AG04449 (cell line): ENCODE results near the gene GGT6.

Experiments
- CTCF ChIA-PET: fragments of 350-600 bp; formaldehyde crosslinking; extraction: SDS; loops from one replicate; lab custom pipeline; 2021; ENCODE audit warnings: antibody characterized with exemption; lab: Yijun Ruan, JAX
- POLR2A ChIA-PET: fragments of 400-600, 350-600 bp; formaldehyde crosslinking; extraction: SDS; loops from one replicate; lab custom pipeline; 2020; ENCODE audit warnings: antibody characterized with exemption, inconsistent platforms; lab: Yijun Ruan, JAX
- DNase-seq: peaks from one replicate; pipeline ENCODE4 v3.0.0-alpha.2; 2010; ENCODE audit warnings: low read depth, low spot score
- H3K4me3 ChIP-seq: 2 replicates; pipeline ENCODE4 v1.5.1; 2011; ENCODE audit warnings: low read depth, mild to moderate bottlenecking, control low read depth, low read length
- CTCF ChIP-seq: IDR thresholded peaks from one replicate; pipeline ENCODE4 v1.5.1; 2011; ENCODE audit warnings: mild to moderate bottlenecking, moderate library complexity, low read length, control low read depth, inconsistent platforms; ENCODE audit not compliant: insufficient read depth; ENCODE audit errors: missing control alignments

The GGT6 gene

DNA sequence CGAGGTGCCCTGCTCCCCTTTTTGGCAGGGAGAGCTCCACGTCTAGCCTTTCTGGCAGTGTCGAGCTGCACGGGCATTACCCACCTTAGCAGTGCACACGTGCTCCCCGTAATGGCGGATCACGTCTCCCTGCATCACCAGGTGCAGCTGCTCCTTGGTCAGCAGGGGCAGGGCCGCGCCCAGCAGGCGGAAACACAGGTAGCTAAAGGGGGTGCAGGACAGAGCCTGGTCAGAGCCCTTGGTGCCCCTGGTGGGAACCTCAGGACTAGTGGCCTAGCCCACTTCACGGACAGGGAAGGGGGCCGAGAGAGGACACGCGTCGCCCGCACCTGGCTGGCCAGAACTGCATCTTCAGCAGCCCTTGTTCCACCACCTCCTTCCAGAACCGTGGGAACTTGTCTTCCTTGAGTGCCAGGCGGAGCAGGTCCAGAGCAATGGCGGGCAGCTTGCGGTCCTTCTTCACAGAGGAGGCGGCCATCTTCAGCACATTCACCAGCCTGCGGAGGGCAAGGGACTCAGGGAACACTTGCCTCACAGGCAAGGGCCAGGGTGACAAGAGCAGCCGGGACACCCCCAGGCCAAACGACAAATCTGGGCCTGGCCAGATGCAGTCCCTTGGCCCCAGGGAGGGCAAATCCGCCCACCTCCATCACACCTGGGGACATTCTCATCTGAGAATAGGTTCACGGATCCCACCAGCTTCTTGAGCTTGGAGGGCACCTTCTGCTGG, 8.4 kb downstream of the GGT6 start:
- CTCF ChIA-PET = interaction anchor here (1.2 to 13.2 kb wide), 3 partner anchors 11 to 14 kb away, joined by 3 to 137 read pairs (median 5); no protein-coding TSS in a partner anchor
- no peak overlapping the region for H3K4me3 ChIP-seq
- POLR2A ChIA-PET = no interaction called here
- TF ChIP-seq CTCF = no peak
- DNase-seq = no peak

- H3K4me3 ChIP-seq = no peak overlapping the region
- ChIA-PET CTCF (interaction anchor here (1.9 to 13.2 kb wide), 2 partner anchors 12 to 15 kb away, joined by 5 to 137 read pairs; no protein-coding TSS in a partner anchor), POLR2A (no interaction called here)
- DNase-seq = no peak
- TF ChIP-seq CTCF = peak; percentile 10
These were observed 9.2 kb downstream of the GGT6 start for GRCh38 chr17:4551141-4551540.

GRCh38 chr17:4550534-4551039, 9.8 kb downstream of the GGT6 start:
- ChIA-PET POLR2A (no interaction called here), CTCF (interaction anchor here (0.7 to 13.2 kb wide), 4 partner anchors 10 to 140 kb away, joined by 3 to 137 read pairs (median 4); no protein-coding TSS in a partner anchor)
- TF ChIP-seq CTCF = no peak
- no peak overlapping the region for H3K4me3 ChIP-seq
- DNase-seq = no peak

GRCh38 chr17:4549781-4550533, 10.4 kb downstream of the GGT6 start:
- H3K4me3 ChIP-seq = no peak overlapping the region
- no peak for TF ChIP-seq CTCF
- ChIA-PET POLR2A (no interaction called here), CTCF (interaction anchor here (0.7 to 13.2 kb wide), 5 partner anchors 9 to 139 kb away, joined by 3 to 137 read pairs (median 3); no protein-coding TSS in a partner anchor)
- no peak for DNase-seq

DNA sequence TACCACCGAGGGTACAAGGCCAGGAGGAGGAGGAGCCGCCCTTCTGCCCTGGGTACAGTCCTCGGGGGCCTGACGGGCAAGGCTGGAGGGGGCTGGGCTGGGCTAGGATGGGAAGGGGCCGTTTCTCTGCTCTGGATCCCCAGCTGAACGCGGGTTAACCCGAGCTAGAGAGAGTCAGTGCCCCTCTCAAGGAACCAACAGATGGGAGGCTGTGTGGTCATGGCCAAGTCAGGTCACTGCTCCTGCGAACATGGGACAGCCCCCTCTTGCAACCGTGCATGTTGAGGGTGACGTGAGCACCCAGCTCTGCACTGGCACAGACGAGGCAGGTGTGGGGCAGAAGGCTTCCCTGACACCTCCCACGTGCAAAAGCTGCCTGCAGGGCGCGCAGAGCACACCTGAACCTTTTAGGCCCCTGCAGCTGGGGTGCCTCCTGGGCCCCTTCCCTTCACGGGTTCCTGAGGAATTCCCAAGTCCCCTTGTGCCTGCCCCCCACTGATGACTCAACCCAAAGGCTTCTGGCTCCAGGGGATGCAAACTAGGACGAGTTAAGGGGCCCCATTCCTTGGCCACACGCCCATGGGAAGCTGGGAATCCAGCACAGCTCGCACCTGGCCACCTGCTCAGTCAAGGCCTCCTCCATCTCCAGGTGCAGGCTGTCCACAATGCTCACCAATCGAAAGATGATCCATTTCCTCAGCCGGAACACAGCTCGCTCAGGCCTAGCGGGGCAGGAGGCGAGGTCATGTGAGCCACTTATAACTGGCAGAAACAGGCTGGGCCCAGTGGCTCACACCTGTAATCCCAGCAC, 11.5 kb downstream of the GGT6 start:
- CTCF ChIA-PET = interaction anchor here (0.8 to 13.2 kb wide), 3 partner anchors 14 to 128 kb away, joined by 3 to 137 read pairs (median 3); no protein-coding TSS in a partner anchor
- no peak for DNase-seq
- no peak overlapping the region for H3K4me3 ChIP-seq
- POLR2A ChIA-PET = no interaction called here
- no peak for TF ChIP-seq CTCF
